ENCODE data around the gene VRK2. TPM values are rescaled to one million over a fixed set of nuclear protein-coding genes. Genes with fewer than 3 reads are reported as not detected.
"Not testable (repeated sequence)": the region's sequence is repeated elsewhere in the genome, so short reads cannot be mapped to it uniquely, and the experiment has no call there.

The VRK2 gene
- total RNA-seq, 2 experiments from 2014 or later = 17.2 to 22.7 TPM

- Histone ChIP-seq H2AFZ (ENCODE audit: low read length) (no peak overlapping the region), H3K4me3 (ENCODE audit: low read depth, low read length, poor library complexity, severe bottlenecking) (no peak overlapping the region), H3K9me3 (ENCODE audit: low read length) (no peaks in the 10 kb centered on the region), H3K36me3 (ENCODE audit: insufficient read depth, low read length) (no peaks in the 10 kb centered on the region), H4K20me1 (ENCODE audit: insufficient read depth, low read length) (no peaks in the 10 kb centered on the region), H3K79me2 (ENCODE audit: insufficient read depth, low read depth, low read length) (no peaks in the 10 kb centered on the region), H3K4me2 (ENCODE audit: low read length) (no peak overlapping the region), H3K27ac (ENCODE audit: low read depth, low read length, poor library complexity, severe bottlenecking) (no peak overlapping the region), H3K4me1 (ENCODE audit: insufficient read depth, low read length, poor library complexity, severe bottlenecking) (no peaks in the 10 kb centered on the region), H3K9me2 (ENCODE audit: insufficient read depth, low read length) (no peaks in the 10 kb centered on the region)
- POLR2A ChIA-PET = no interaction called here
- no peak for TF ChIP-seq CTCF (conservative IDR thresholded peaks at IDR 0.05; ENCODE audit: low read length)
- TF ChIP-seq EZH2phosphoT487 (IDR thresholded peaks at IDR 0.05; ENCODE audit: borderline replicate concordance, low read depth, low read length) = no peak
- CTCF ChIA-PET (ENCODE audit: unreplicated experiment) = no interaction called here
- intact Hi-C loops (cut with micrococcal nuclease; ENCODE audit: unreplicated experiment) = no loop called here
- no TSS peak for BruUV-seq (replicated peaks)
- DNase-seq (ENCODE audit: low spot score) = no peak
Observed at GRCh38 chr2:58081000-58081399, 34.4 kb downstream of the VRK2 start.

- intact Hi-C loops (cut with micrococcal nuclease; ENCODE audit: unreplicated experiment) = no loop called here
- Histone ChIP-seq H3K4me3 (ENCODE audit: low read depth, low read length, poor library complexity, severe bottlenecking) (no peak overlapping the region), H3K4me1 (ENCODE audit: insufficient read depth, low read length, poor library complexity, severe bottlenecking) (no peaks in the 10 kb centered on the region), H3K4me2 (ENCODE audit: low read length) (no peak overlapping the region), H3K9me2 (ENCODE audit: insufficient read depth, low read length) (no peaks in the 10 kb centered on the region), H3K27ac (ENCODE audit: low read depth, low read length, poor library complexity, severe bottlenecking) (no peak overlapping the region), H4K20me1 (ENCODE audit: insufficient read depth, low read length) (no peaks in the 10 kb centered on the region), H2AFZ (ENCODE audit: low read length) (no peak overlapping the region), H3K9me3 (ENCODE audit: low read length) (no peaks in the 10 kb centered on the region), H3K79me2 (ENCODE audit: insufficient read depth, low read depth, low read length) (no peaks in the 10 kb centered on the region), H3K36me3 (ENCODE audit: insufficient read depth, low read length) (peaks cover 20% of the 10 kb centered on the region)
- TF ChIP-seq EZH2phosphoT487 (IDR thresholded peaks at IDR 0.05; ENCODE audit: borderline replicate concordance, low read depth, low read length) (no peak), CTCF (conservative IDR thresholded peaks at IDR 0.05; ENCODE audit: low read length) (no peak)
- POLR2A ChIA-PET = no interaction called here
- no peak for DNase-seq (ENCODE audit: low spot score)
- BruUV-seq (replicated peaks) = no TSS peak
- CTCF ChIA-PET (ENCODE audit: unreplicated experiment) = no interaction called here
Observed at GRCh38 chr2:58089081-58089480, 42.5 kb downstream of the VRK2 start.

GRCh38 chr2:58092772-58093171 lies 46.2 kb downstream of the VRK2 start:
- H4K20me1 ChIP-seq (ENCODE audit: insufficient read depth, low read length); CTCF ChIA-PET (ENCODE audit: unreplicated experiment); intact Hi-C loops (cut with micrococcal nuclease; ENCODE audit: unreplicated experiment); H3K27ac ChIP-seq (ENCODE audit: low read depth, low read length, poor library complexity, severe bottlenecking); POLR2A ChIA-PET; H3K4me2 ChIP-seq (ENCODE audit: low read length); DNase-seq (ENCODE audit: low spot score); H2AFZ ChIP-seq (ENCODE audit: low read length); H3K9me2 ChIP-seq (ENCODE audit: insufficient read depth, low read length); H3K4me3 ChIP-seq (ENCODE audit: low read depth, low read length, poor library complexity, severe bottlenecking); H3K79me2 ChIP-seq (ENCODE audit: insufficient read depth, low read depth, low read length); BruUV-seq (replicated peaks); H3K9me3 ChIP-seq (ENCODE audit: low read length); H3K4me1 ChIP-seq (ENCODE audit: insufficient read depth, low read length, poor library complexity, severe bottlenecking): not testable (repeated sequence)
- H3K36me3 ChIP-seq (ENCODE audit: insufficient read depth, low read length) = peaks cover 20% of the 10 kb centered on the region

Data from OCI-LY7 (cell line).